ENCODE data around the gene CEACAM21. TPM values are rescaled to one million over a fixed set of nuclear protein-coding genes. Genes with fewer than 3 reads are reported as not detected.

CEACAM21 gene
- total RNA-seq, 1 experiment from 2014 or later: 0.35 TPM

GRCh38 chr19:41619018-41619556, 43.1 kb downstream of the CEACAM21 start:
- CTCF ChIA-PET: interaction anchor here (0.6 kb wide), 1 partner anchor 88 kb away, joined by 3 read pairs; no protein-coding TSS in a partner anchor
- H3K27ac Mint-ChIP-seq: no peak overlapping the region
- H3K27me3 Mint-ChIP-seq (ENCODE audit: low read depth): peaks cover 24% of the 10 kb centered on the region
- DNase-seq (ENCODE audit: low spot score): no peak
- no peaks in the 10 kb centered on the region for H3K9me3 Mint-ChIP-seq
- no peak for ATAC-seq
- no peaks in the 10 kb centered on the region for H3K36me3 Mint-ChIP-seq
- H3K4me3 Mint-ChIP-seq: no peak overlapping the region
- TF ChIP-seq ATF3 (CRISPR knock-in tag; conservative IDR thresholded peaks at IDR 0.05) (no peak), E2F5 (CRISPR knock-in tag; IDR thresholded peaks at IDR 0.05) (no peak)
- no peaks in the 10 kb centered on the region for H3K4me1 Mint-ChIP-seq
- POLR2A ChIA-PET: no interaction called here

DNA sequence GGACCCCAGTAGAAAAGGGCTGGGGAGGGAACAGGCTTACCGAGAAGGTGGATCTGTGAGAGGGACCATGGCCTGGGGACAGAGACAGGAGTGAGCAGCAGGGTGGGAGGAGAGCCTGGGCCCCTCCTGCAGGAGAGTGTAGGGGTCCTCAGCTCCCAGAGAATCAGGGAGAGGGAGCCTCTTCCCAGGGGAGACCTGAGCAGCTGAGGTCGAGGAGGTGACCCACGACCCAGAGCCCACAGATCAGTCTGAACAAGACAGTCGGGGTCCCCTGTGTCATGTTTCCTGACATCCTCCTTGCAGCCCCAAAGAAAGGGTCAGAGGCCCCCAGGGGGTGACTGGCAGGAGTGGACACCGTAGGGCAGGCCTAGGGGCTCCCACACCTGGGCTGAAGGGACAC, 44.2 kb downstream of the CEACAM21 start:
- Mint-ChIP-seq H3K4me1 (no peaks in the 10 kb centered on the region), H3K9me3 (no peaks in the 10 kb centered on the region), H3K27ac (no peak overlapping the region), H3K36me3 (no peaks in the 10 kb centered on the region), H3K4me3 (no peak overlapping the region), H3K27me3 (ENCODE audit: low read depth) (peaks cover 21% of the 10 kb centered on the region)
- ATAC-seq (no peak), DNase-seq (ENCODE audit: low spot score) (no peak)
- ChIA-PET CTCF (interaction anchor here (1.0 kb wide), 1 partner anchor 71 kb away, joined by 3 read pairs; no protein-coding TSS in a partner anchor), POLR2A (no interaction called here)
- no peak for TF ChIP-seq ZNF317 (CRISPR knock-in tag; IDR thresholded peaks at IDR 0.05; ENCODE audit: borderline replicate concordance, low read depth)
- no peak for TF ChIP-seq MAX (CRISPR knock-in tag; IDR thresholded peaks at IDR 0.05)
- no peak for TF ChIP-seq TEAD4 (CRISPR knock-in tag; IDR thresholded peaks at IDR 0.05)
- TF ChIP-seq ZNF232 (CRISPR knock-in tag; IDR thresholded peaks at IDR 0.05): no peak
- no peak for TF ChIP-seq ATF3 (CRISPR knock-in tag; conservative IDR thresholded peaks at IDR 0.05)
- TF ChIP-seq ZNF138 (CRISPR knock-in tag; conservative IDR thresholded peaks at IDR 0.05): no peak
- no peak for TF ChIP-seq ZNF416 (CRISPR knock-in tag; IDR thresholded peaks at IDR 0.05)
- TF ChIP-seq ZNF263 (CRISPR knock-in tag; IDR thresholded peaks at IDR 0.05; ENCODE audit: low read depth): no peak

DNA sequence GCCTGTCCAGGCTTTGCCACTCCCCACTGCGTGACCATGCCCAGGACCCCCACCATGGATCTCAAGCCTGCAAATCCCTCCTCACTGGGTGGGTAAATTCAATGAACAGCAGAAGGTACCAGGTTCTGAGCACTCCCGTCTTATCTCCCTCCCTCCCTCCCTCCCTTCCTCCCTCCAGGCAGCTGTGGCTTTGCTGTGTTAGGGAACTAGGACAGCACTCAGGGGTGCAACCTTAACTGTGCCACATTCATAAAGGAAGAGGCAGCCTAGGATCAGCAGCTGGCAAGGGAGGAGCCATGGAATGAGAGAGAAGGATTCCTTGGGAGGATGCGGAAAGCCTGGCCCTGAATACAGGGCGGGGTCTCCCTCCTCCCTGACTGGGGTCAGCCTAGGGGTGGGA, 45.3 kb downstream of the CEACAM21 start:
- H3K27me3 Mint-ChIP-seq (ENCODE audit: low read depth): peaks cover 17% of the 10 kb centered on the region
- no peaks in the 10 kb centered on the region for H3K9me3 Mint-ChIP-seq
- CTCF ChIA-PET: interaction anchor here (1.0 to 1.5 kb wide), 2 partner anchors 70 to 132 kb away, joined by 3 to 4 read pairs; no protein-coding TSS in a partner anchor
- no peak for TF ChIP-seq ZNF423 (CRISPR knock-in tag; IDR thresholded peaks at IDR 0.05)
- no peak overlapping the region for H3K4me3 Mint-ChIP-seq
- POLR2A ChIA-PET: no interaction called here
- no peak for ATAC-seq
- DNase-seq (ENCODE audit: low spot score): no peak
- H3K4me1 Mint-ChIP-seq: no peaks in the 10 kb centered on the region
- H3K27ac Mint-ChIP-seq: no peak overlapping the region
- H3K36me3 Mint-ChIP-seq: no peaks in the 10 kb centered on the region

GRCh38 chr19:41621654-41622053, 45.7 kb downstream of the CEACAM21 start:
- no peaks in the 10 kb centered on the region for H3K9me3 Mint-ChIP-seq
- no peak for TF ChIP-seq ZNF138 (CRISPR knock-in tag; conservative IDR thresholded peaks at IDR 0.05)
- no peak for TF ChIP-seq ZNF512 (CRISPR knock-in tag; IDR thresholded peaks at IDR 0.05; ENCODE audit: borderline replicate concordance)
- no peak for TF ChIP-seq AFF4 (CRISPR knock-in tag; IDR thresholded peaks at IDR 0.05; ENCODE audit: borderline replicate concordance)
- no peak for TF ChIP-seq NFATC4 (CRISPR knock-in tag; IDR thresholded peaks at IDR 0.05)
- TF ChIP-seq, protein P1, sequence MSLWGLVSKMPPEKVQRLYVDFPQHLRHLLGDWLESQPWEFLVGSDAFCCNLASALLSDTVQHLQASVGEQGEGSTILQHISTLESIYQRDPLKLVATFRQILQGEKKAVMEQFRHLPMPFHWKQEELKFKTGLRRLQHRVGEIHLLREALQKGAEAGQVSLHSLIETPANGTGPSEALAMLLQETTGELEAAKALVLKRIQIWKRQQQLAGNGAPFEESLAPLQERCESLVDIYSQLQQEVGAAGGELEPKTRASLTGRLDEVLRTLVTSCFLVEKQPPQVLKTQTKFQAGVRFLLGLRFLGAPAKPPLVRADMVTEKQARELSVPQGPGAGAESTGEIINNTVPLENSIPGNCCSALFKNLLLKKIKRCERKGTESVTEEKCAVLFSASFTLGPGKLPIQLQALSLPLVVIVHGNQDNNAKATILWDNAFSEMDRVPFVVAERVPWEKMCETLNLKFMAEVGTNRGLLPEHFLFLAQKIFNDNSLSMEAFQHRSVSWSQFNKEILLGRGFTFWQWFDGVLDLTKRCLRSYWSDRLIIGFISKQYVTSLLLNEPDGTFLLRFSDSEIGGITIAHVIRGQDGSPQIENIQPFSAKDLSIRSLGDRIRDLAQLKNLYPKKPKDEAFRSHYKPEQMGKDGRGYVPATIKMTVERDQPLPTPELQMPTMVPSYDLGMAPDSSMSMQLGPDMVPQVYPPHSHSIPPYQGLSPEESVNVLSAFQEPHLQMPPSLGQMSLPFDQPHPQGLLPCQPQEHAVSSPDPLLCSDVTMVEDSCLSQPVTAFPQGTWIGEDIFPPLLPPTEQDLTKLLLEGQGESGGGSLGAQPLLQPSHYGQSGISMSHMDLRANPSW (CRISPR knock-in tag; conservative IDR thresholded peaks at IDR 0.05; ENCODE audit: low read depth): no peak
- TF ChIP-seq E2F1 (CRISPR knock-in tag; IDR thresholded peaks at IDR 0.05): no peak

More at GRCh38 chr19:41621654-41622053, 45.7 kb downstream of the CEACAM21 start:
- DNase-seq (ENCODE audit: low spot score): no peak
- H3K4me1 Mint-ChIP-seq: no peaks in the 10 kb centered on the region
- no peak overlapping the region for H3K27ac Mint-ChIP-seq
- POLR2A ChIA-PET: no interaction called here
- no peak; the same call in 1 of the 2 replicates for ATAC-seq
- CTCF ChIA-PET: interaction anchor here (1.5 kb wide), 1 partner anchor 132 kb away, joined by 4 read pairs; no protein-coding TSS in a partner anchor
- no peak overlapping the region for H3K4me3 Mint-ChIP-seq
- H3K27me3 Mint-ChIP-seq (ENCODE audit: low read depth): peaks cover 13% of the 10 kb centered on the region
- no peaks in the 10 kb centered on the region for H3K36me3 Mint-ChIP-seq

Measured in WTC11 (cell line).